A673 (cell line): ENCODE data around the gene RBM19. TPM values are rescaled to one million over a fixed set of nuclear protein-coding genes. Genes with fewer than 3 reads are reported as not detected.
"Not testable (repeated sequence)": the region's sequence is repeated elsewhere in the genome, so short reads cannot be mapped to it uniquely, and the experiment has no call there.

Source experiments
- BruUV-seq: library from RNA; stranded (reverse); fragments of 400-500 nt; replicated peaks from 2 replicates; lab custom pipeline; 2021; lab: Mats Ljungman, UMichigan
- CTCF ChIA-PET: fragments of 300-600 bp; sonication (Branson Sonifier 250); formaldehyde crosslinking; loops from one replicate; lab custom pipeline; 2022; ENCODE audit warnings: antibody characterized with exemption; lab: Charles Lee
- POLR2A ChIA-PET: fragments of 300-600 bp; sonication (Branson Sonifier 250); formaldehyde crosslinking; loops from one replicate; lab custom pipeline; 2022; ENCODE audit warnings: antibody characterized with exemption; ENCODE audit not compliant: low non-redundant PET; lab: Charles Lee
- DNase-seq: peaks from one replicate; pipeline ENCODE4 v3.0.0-alpha.2; 2015; ENCODE audit warnings: low spot score
- H3K27ac ChIP-seq: fragments of 200-600 bp; sonication (generic); 2 replicates; pipeline ENCODE4 v1.5.1; 2016; ENCODE audit warnings: mixed run types, low read depth, mild to moderate bottlenecking, mixed read lengths, antibody characterized with exemption, low read length; ENCODE audit not compliant: poor library complexity, severe bottlenecking
- H3K27me3 ChIP-seq: fragments of 200-600 bp; sonication (generic); replicated peaks from 2 replicates; pipeline ENCODE4 v1.6.1; 2017; ENCODE audit warnings: mixed run types, low read depth, mild to moderate bottlenecking, mixed read lengths, antibody characterized with exemption, low read length; ENCODE audit not compliant: insufficient read depth, poor library complexity
- H3K36me3 ChIP-seq: fragments of 200-600 bp; sonication (generic); 2 replicates; pipeline ENCODE4 v1.6.1; 2016; ENCODE audit warnings: mixed run types, mild to moderate bottlenecking, mixed read lengths, antibody characterized with exemption, low read length; ENCODE audit not compliant: insufficient read depth, poor library complexity, severe bottlenecking
- H3K4me1 ChIP-seq: fragments of 200-600 bp; sonication (generic); 2 replicates; pipeline ENCODE4 v1.6.1; 2017; ENCODE audit warnings: mixed run types, mild to moderate bottlenecking, mixed read lengths, antibody characterized with exemption, low read length; ENCODE audit not compliant: insufficient read depth, poor library complexity, severe bottlenecking
- H3K4me3 ChIP-seq: fragments of 200-600 bp; sonication (generic); 2 replicates; pipeline ENCODE4 v1.5.1; 2016; ENCODE audit warnings: low read depth, mixed run types, mild to moderate bottlenecking, mixed read lengths, low read length; ENCODE audit not compliant: poor library complexity, severe bottlenecking
- H3K9me3 ChIP-seq: fragments of 200-600 bp; sonication (generic); 2 replicates; pipeline ENCODE4 v1.6.1; 2016; ENCODE audit warnings: mixed run types, low read depth, mild to moderate bottlenecking, mixed read lengths, antibody characterized with exemption, low read length; ENCODE audit not compliant: poor library complexity, severe bottlenecking
- CTCF ChIP-seq: fragments of 300-800, 200-600 bp; sonication (generic); conservative IDR thresholded peaks from 2 replicates; pipeline ENCODE4 v1.5.1; 2017; ENCODE audit warnings: low read depth, mild to moderate bottlenecking, antibody characterized with exemption, low read length, moderate library complexity, mixed read lengths
- EZH2 ChIP-seq: fragments of 200-600 bp; sonication (generic); IDR thresholded peaks from 2 replicates; pipeline ENCODE4 v1.6.1; 2017; ENCODE audit warnings: borderline replicate concordance, low read depth, mild to moderate bottlenecking, mixed read lengths, antibody characterized with exemption, low read length; ENCODE audit not compliant: poor library complexity, severe bottlenecking
- intact Hi-C: fragments of 100-400 bp; cut with micrococcal nuclease; formaldehyde crosslinking; loops from one replicate; pipeline ENCODE4 v1.10.0; 2022; ENCODE audit not compliant: unreplicated experiment
- total RNA-seq: library from RNA; stranded (reverse); gene quantifications from 2 replicates; pipeline ENCODE4 v1.2.3, GENCODE V29; 2021

Gene RBM19
- total RNA-seq, 1 experiment from 2014 or later = 47.1 TPM

- Histone ChIP-seq H3K27ac (no peak overlapping the region), H3K4me3 (no peak overlapping the region), H3K9me3 (no peaks in the 10 kb centered on the region), H3K36me3 (no peaks in the 10 kb centered on the region), H3K27me3 (peaks cover 19% of the 10 kb centered on the region), H3K4me1 (no peaks in the 10 kb centered on the region)
- CTCF ChIA-PET = no interaction called here
- no TSS peak for BruUV-seq
- intact Hi-C loops = no loop called here
- no peak for TF ChIP-seq EZH2
- TF ChIP-seq CTCF = no peak
- POLR2A ChIA-PET = no interaction called here
- no peak for DNase-seq
Observed at GRCh38 chr12:113996026-113996425, 29.9 kb upstream of the RBM19 start.

- H3K4me1 ChIP-seq = no peaks in the 10 kb centered on the region
- ChIA-PET CTCF (no interaction called here), POLR2A (no interaction called here)
- H3K36me3 ChIP-seq = no peaks in the 10 kb centered on the region
- H3K27me3 ChIP-seq = peaks cover 19% of the 10 kb centered on the region
- H3K9me3 ChIP-seq = no peaks in the 10 kb centered on the region
- no peak for DNase-seq
- no peak for TF ChIP-seq EZH2
- no peak for TF ChIP-seq CTCF
- intact Hi-C loops = no loop called here
- no TSS peak for BruUV-seq
- H3K4me3 ChIP-seq = no peak overlapping the region
- no peak overlapping the region for H3K27ac ChIP-seq
Observed at GRCh38 chr12:113994051-113994450, 27.9 kb upstream of the RBM19 start.

GRCh38 chr12:113992751-113993150, 26.6 kb upstream of the RBM19 start:
- H3K36me3 ChIP-seq, POLR2A ChIA-PET, DNase-seq, BruUV-seq, intact Hi-C loops, CTCF ChIA-PET, H3K4me1 ChIP-seq, H3K4me3 ChIP-seq, H3K27ac ChIP-seq, H3K9me3 ChIP-seq: not testable (repeated sequence)
- H3K27me3 ChIP-seq = peaks cover 19% of the 10 kb centered on the region
